Measurements from ENCODE around the gene TMEM163. TPM values are rescaled to one million over a fixed set of nuclear protein-coding genes. Genes with fewer than 3 reads are reported as not detected.

TMEM163 gene
- total RNA-seq, 3 donors from 2014 or later, result 0.41 to 1.5 (median 0.60) TPM

GRCh38 chr2:134498654-134499053, 220.1 kb downstream of the TMEM163 start:
- intact Hi-C loops (cut with DNase I, micrococcal nuclease), result no loop called here
- H3K9me3 ChIP-seq, result no peaks in the 10 kb centered on the region
- no peaks in the 10 kb centered on the region for H3K36me3 ChIP-seq (ENCODE audit: low read depth)
- ATAC-seq, result no peak
- no peak overlapping the region for H3K4me3 ChIP-seq
- no peak for DNase-seq
- no peaks in the 10 kb centered on the region for H3K4me1 ChIP-seq (ENCODE audit: low read depth)
- no peak for TF ChIP-seq CTCF (IDR thresholded peaks at IDR 0.05)

GRCh38 chr2:134493797-134494196, 225.0 kb downstream of the TMEM163 start:
- no peak for DNase-seq
- H3K4me1 ChIP-seq (ENCODE audit: low read depth), result no peaks in the 10 kb centered on the region
- H3K4me3 ChIP-seq, result no peak overlapping the region
- no peak for ATAC-seq
- TF ChIP-seq CTCF (IDR thresholded peaks at IDR 0.05), result no peak
- no peaks in the 10 kb centered on the region for H3K9me3 ChIP-seq
- no peaks in the 10 kb centered on the region for H3K36me3 ChIP-seq (ENCODE audit: low read depth)
- intact Hi-C loops (cut with DNase I, micrococcal nuclease), result no loop called here

- H3K9me3 ChIP-seq, result no peaks in the 10 kb centered on the region
- peak; percentile 76 for ATAC-seq
Observed at GRCh38 chr2:134491771-134492441, 226.9 kb downstream of the TMEM163 start.

GRCh38 chr2:134491022-134491421, 227.8 kb downstream of the TMEM163 start:
- Histone ChIP-seq H3K4me1 (ENCODE audit: low read depth) (no peaks in the 10 kb centered on the region), H3K4me3 (no peak overlapping the region), H3K9me3 (no peaks in the 10 kb centered on the region), H3K36me3 (ENCODE audit: low read depth) (no peaks in the 10 kb centered on the region)
- TF ChIP-seq CTCF (IDR thresholded peaks at IDR 0.05), result no peak
- DNase-seq, result no peak
- no peak for ATAC-seq
- intact Hi-C loops (cut with DNase I, micrococcal nuclease), result no loop called here

More at GRCh38 chr2:134491771-134492441, 226.9 kb downstream of the TMEM163 start:
- Histone ChIP-seq H3K4me1 (ENCODE audit: low read depth) (no peaks in the 10 kb centered on the region), H3K36me3 (ENCODE audit: low read depth) (no peaks in the 10 kb centered on the region), H3K4me3 (no peak overlapping the region)
- no peak for TF ChIP-seq CTCF (IDR thresholded peaks at IDR 0.05)
- intact Hi-C loops (cut with DNase I, micrococcal nuclease), result no loop called here
- peak in 2 of 3 donors; percentile 29 to 33 for DNase-seq

- H3K4me1 ChIP-seq (ENCODE audit: low read depth), result no peaks in the 10 kb centered on the region
- H3K36me3 ChIP-seq (ENCODE audit: low read depth), result no peaks in the 10 kb centered on the region
- TF ChIP-seq CTCF (IDR thresholded peaks at IDR 0.05), result no peak
- DNase-seq (no peak), ATAC-seq (no peak)
- no peak overlapping the region for H3K4me3 ChIP-seq
- intact Hi-C loops (cut with DNase I, micrococcal nuclease), result no loop called here
- H3K9me3 ChIP-seq, result no peaks in the 10 kb centered on the region
Observed at GRCh38 chr2:134490559-134490958, 228.2 kb downstream of the TMEM163 start.
